GM12873 (cell line): ENCODE measurements around the gene CD46.

ENCODE experiments used
- TF ChIP-seq, protein P1 (sequence below): IDR thresholded peaks from 2 replicates; pipeline ENCODE4 v1.5.1; 2012; ENCODE audit warnings: low read depth, mild to moderate bottlenecking, moderate library complexity, low read length, control low read depth; ENCODE audit not compliant: insufficient read depth; ENCODE audit errors: missing control alignments

CD46 gene

DNA sequence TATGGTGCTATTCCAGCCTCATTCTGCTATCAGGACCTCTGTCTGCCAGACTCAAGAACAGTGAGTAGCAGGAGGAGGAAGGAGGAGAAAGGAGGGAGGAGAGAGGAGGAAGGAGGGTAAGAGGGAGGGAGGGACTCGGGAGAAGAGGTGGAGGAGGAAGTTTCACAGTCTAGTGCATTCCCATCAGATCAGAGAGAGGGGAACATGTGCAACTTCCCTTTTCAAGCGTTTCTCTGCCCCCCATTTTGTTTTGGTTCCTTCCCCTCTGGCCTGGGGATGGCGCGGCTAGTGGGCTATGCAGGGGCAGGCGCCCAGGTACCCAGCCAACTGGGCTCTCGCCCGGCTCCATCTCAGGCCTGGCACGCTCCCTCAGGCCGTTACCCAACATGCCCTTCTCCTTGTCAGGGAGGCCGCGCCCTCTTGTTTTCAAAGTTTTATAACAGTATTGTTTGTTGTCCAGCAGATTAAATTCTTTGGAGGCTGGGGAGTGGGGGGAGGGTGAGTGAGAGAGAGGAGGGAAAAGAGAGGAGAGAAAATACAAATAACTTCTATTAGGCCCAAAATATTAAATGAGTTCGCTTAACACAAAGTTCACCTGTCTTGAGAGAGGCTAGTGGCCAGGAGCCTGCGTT is 56.0 kb downstream of the CD46 start:
- TF ChIP-seq, protein P1, sequence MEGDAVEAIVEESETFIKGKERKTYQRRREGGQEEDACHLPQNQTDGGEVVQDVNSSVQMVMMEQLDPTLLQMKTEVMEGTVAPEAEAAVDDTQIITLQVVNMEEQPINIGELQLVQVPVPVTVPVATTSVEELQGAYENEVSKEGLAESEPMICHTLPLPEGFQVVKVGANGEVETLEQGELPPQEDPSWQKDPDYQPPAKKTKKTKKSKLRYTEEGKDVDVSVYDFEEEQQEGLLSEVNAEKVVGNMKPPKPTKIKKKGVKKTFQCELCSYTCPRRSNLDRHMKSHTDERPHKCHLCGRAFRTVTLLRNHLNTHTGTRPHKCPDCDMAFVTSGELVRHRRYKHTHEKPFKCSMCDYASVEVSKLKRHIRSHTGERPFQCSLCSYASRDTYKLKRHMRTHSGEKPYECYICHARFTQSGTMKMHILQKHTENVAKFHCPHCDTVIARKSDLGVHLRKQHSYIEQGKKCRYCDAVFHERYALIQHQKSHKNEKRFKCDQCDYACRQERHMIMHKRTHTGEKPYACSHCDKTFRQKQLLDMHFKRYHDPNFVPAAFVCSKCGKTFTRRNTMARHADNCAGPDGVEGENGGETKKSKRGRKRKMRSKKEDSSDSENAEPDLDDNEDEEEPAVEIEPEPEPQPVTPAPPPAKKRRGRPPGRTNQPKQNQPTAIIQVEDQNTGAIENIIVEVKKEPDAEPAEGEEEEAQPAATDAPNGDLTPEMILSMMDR: no peak

- TF ChIP-seq, protein P1: no peak
These were observed 56.5 kb downstream of the CD46 start for GRCh38 chr1:207808322-207808705.

GRCh38 chr1:207808911-207809555 is 57.2 kb downstream of the CD46 start:
- TF ChIP-seq, protein P1: no peak

DNA sequence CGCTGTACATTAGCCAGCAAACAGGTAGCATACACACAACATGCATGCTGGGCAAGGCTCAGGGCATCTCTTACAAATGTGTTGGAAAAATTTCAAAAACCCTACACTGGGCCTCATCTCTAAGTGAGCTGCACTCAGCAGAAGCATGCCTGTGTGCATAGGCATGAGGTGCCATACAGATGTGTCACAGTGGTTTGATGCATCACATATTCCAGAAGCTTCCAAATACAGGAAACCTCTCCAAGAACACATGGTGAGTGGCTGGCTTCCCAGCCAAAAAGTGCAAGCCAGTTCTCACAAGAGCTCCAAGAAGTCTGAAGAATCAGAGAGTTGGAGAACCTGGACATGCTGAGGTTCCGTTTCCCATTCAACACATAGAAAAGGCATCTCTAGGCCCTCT is 58.3 kb downstream of the CD46 start:
- TF ChIP-seq, protein P1: no peak

GRCh38 chr1:207810606-207811295 is 58.9 kb downstream of the CD46 start:
- TF ChIP-seq, protein P1: no peak

DNA sequence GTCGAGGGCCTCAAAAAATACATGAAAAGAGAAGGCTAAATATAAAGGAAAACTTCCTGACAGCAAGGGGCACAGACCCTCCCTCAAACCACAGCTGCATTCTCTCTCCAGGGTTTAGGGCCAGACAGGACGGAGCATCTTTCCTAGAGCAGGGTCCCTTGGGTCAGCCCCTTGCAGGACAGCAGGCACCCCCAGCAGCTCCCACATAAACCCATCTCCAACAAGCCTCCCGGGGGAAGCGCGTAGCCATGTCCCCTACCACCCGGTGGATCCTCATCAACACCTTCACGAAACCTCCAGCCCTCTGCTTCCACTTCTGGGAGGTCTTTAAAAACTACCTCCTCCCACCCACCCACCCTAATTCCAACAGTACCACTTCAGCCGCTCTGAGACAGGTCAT is 59.5 kb downstream of the CD46 start:
- TF ChIP-seq, protein P1: no peak

DNA sequence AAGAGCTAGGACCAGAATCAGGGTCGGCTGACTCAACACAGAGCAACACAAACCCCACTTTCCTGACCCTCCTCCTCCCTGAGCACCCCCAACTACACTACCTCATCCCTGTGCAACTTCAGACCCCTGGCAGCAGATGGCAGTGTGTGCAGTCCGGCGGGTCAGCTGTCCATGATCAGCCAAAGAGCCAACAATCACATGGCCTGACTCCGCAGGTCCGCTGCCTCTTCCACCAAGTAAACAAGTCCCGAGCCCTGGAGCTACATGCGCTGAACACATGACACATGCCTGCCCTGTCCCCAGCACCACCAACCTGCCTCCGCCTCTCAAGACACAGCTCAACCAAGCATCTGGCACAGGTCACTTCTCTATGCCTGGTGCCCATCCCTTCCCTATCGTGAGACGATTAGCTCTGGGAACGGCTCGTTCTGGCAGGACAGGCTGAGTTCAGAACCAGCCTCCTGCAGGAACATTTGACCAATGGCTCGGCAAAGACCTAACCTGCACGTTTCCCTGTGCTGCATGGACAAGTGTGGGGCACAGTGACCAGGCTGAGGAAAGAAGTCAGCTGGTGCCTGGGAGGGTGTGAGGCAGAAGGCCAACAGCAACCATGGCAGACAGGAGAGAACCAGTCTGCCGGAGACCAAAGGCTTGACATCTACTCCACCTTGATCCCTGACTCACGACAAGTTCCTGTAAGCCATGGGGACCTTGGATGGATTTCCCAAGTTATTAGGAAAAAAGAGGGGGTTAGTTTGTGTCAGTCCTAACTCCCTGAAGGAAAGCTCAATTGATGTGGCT is 60.3 kb downstream of the CD46 start:
- TF ChIP-seq, protein P1: peak; percentile 60
